OCI-LY7 (cell line): ENCODE measurements around the gene SIVA1.

ENCODE experiments used
- EZH2phosphoT487 ChIP-seq: fragments of 200-600 bp; sonication (generic); IDR thresholded peaks from 2 replicates; pipeline ENCODE4 v1.6.1; 2018; ENCODE audit warnings: low read depth, borderline replicate concordance, mild to moderate bottlenecking, mixed run types, antibody characterized with exemption, low read length, moderate library complexity, mixed read lengths
- TF ChIP-seq, protein P1 (sequence below): fragments of 200-600 bp; sonication (generic); conservative IDR thresholded peaks from 2 replicates; pipeline ENCODE4 v1.5.1; 2014; ENCODE audit warnings: mild to moderate bottlenecking, antibody characterized with exemption, low read length, moderate library complexity, mixed read lengths

DNA sequence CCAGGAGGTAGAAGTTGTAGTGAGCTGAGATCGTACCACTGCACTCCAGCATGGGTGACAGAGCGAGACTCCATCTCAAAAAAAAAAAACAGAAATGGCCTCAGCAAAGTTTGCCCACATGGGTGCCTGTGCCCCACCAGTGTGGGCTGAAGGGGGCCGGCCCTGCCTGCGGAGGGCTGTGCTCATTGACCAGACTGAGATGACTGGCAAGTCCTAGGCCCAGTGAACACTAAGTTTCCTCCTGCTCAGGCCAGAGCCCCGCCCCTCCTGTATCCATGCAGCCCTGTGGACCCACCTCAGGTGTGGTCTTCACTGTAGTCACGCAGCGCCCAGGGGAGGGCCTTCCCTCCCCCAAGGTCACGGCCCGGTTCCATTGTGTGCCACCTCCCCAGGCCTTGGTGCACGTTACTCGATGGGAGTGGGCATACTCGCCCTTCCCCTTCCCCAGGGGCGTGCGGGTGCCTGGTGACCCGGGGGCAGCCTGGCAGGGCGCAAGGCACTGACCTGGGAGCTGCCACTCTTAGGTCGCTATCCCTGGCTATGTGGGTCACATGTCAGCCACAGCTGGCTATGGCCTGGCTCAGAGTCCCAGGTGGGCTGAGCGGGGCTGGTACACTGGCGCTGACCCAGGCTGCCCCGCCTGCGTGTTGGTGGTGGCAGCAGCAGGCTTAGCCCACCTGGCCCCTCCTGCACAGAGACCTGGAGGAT lies 47.5 kb upstream of the SIVA1 start:
- TF ChIP-seq, protein P1, sequence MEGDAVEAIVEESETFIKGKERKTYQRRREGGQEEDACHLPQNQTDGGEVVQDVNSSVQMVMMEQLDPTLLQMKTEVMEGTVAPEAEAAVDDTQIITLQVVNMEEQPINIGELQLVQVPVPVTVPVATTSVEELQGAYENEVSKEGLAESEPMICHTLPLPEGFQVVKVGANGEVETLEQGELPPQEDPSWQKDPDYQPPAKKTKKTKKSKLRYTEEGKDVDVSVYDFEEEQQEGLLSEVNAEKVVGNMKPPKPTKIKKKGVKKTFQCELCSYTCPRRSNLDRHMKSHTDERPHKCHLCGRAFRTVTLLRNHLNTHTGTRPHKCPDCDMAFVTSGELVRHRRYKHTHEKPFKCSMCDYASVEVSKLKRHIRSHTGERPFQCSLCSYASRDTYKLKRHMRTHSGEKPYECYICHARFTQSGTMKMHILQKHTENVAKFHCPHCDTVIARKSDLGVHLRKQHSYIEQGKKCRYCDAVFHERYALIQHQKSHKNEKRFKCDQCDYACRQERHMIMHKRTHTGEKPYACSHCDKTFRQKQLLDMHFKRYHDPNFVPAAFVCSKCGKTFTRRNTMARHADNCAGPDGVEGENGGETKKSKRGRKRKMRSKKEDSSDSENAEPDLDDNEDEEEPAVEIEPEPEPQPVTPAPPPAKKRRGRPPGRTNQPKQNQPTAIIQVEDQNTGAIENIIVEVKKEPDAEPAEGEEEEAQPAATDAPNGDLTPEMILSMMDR = no peak
- no peak for TF ChIP-seq EZH2phosphoT487
